Muscle of arm (tissue), 12 donors: ENCODE results near the gene PHGDH. TPM values are rescaled to one million over a fixed set of nuclear protein-coding genes. Genes with fewer than 3 reads are reported as not detected.

Experiments
- DNase-seq: peaks from one replicate; pipeline ENCODE4 v3.0.0-alpha.2; 2013
- polyA plus RNA-seq, 12 donors: library from polyadenylated mRNA; unstranded; fragments of 120-200 nt; gene quantifications; one replicate each; pipeline ENCODE4 v1.2.1, GENCODE V29; 2013; ENCODE audit not compliant: insufficient read length in 12 of 12

The PHGDH gene
- polyA plus RNA-seq, 12 donors: 47.4 to 155 (median 64.8) TPM; not detected in 1

DNA sequence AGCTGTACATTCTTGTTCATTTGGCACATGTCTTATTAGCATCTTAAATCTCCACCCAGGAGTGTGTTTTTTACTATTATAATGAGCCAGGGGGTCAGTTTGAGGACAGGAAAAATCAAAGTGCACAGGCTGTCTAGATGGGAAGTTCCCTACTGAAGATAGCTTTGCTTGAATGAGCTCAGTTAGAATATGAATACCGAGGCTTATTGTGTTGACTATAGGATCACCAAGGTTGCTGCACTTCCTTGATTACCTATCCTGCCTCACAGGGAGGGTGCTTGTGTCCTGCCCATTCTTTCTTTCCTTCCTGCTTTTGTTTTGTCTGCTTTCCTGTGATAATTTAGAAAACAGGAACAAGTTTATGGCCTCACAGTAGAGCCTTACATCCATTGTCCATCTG, 16.3 kb downstream of the PHGDH start:
- no peak for DNase-seq

DNA sequence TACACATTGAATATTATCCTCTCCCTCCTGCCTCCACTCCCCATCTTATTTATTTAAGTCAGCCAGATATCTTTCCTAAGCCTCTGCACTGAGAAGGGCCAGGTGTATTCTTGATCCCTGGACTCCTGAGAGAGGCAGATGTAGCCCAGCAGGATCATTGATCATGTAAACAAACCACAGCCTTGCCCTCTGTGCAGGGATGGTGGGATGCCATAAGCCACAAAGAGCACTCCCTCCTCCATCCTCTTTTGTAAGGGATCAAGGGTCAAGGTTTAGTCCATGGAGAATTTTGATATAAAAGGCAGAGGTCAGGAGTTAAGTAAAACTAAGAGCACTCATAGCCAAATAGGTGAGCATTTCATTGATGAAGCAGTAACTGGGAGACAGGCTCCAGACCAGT, 17.3 kb downstream of the PHGDH start:
- no peak for DNase-seq

DNA sequence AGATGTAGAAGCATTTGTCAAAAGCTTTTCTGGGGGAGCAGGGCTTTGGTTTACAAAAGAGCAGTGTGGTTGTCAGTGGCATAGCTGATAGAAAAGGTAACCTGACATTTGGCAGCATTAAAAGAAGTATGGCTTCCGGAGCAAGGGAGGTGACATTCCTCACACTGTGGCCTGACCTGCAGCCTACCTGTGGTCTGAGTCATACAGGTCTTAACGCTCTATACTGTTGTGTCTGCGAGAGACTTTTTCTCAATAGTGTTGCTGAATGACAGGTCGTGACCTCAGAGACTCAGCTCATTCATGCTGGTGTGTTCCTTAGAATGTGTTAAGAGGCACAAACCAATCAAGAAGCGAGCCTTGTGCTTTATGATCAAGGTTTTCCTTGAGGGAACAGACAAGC, 19.3 kb downstream of the PHGDH start:
- no peak for DNase-seq

DNA sequence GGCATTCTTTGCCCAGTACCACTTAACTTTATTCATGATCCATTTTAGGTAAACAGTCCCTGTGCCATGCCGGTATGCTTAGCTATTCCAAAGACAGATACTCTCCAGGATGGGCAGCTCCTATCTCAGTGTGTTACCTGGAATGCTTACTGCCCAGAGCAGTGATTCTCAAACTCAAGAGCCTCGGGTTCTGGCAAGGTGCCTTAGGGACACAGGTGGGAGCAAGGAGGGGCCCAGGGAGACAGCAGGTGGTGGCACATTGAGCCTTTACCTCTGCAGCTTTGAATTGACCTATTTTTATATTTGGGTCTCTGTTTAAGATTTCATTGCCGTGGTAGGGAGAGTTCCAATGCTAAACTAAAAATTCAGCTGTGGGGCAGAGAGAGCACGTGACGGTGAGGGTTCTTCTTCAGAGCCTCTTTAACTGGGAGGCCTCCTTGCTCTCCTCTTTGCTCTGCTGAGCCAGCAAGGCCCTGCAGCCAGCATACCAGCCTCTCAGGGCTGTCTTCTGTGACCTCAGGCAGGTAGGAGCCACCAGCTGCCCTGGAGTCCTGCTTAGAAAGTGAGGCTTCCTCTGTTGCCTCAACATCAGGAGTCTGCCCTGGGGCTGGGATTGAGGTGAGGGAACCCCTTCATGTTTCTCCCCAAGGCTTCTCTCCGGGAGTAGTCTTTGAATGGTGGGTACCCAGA, 20.2 kb downstream of the PHGDH start:
- no peak for DNase-seq

DNA sequence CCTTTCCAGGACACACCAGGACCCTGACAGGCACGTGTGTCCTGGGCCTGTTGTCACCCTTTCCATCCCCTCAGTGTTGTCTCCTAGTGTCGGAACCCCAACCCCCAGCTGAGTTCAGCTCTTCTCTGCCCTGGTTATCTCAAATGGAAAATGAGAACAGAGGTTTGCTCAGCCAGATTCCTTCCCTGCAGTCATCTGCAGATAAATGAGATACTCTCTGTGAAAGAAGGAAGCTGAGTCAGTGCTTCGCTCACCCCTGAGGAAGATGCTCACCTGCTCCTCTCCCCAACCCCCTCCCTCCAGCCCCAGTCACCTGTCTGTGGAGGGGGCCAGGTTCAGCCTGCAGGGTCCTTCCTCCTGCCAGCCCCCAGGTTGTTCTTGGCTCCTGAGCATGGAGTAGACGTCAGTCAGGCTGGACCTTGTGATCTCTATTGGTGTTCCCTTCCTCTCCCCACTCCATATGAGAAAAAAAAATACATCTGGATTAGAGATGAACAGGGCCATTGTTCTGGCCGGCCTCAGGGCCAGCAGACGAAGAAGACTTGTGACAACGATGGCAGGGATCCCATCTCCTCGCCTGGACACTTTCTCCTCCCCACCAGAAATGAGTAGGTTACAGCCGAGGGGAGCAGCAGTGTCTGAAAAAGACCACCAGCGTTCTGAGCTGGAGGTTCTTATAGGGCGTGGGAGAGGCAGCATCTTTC, 20.9 kb downstream of the PHGDH start:
- DNase-seq: no peak

DNA sequence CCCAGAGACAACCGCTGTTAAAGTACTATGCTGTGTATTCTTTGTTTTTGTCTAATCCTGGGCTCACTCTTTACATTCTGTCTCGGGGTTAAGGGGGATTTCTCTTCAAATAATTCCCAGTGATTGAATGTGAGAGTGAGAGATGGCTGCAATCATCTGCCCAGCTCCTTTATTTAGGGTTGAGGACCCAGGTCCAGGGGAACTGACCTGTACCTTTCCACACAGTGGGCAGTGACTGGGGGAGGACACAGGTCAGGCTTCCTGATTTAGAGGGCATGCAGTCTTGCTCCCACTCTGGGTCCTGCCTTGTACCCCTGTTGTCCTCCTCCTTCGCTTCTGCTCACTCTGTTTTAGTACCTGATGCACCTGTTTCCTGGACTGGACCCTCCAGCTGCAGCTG, 22.0 kb downstream of the PHGDH start:
- DNase-seq: no peak

DNA sequence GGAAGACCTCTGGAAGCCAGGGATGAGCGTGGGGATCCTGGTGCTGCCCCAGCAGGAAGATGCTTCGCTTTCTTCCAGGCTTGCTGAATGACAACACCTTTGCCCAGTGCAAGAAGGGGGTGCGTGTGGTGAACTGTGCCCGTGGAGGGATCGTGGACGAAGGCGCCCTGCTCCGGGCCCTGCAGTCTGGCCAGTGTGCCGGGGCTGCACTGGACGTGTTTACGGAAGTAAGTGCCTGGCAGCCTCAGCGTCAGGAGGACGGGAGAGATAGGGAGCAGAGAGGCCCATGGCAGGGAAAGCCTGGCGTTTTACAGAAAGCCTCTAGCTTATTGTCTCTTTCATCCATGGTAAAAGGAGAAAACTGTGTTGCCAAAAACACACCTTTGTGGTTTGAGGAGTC, 23.5 kb downstream of the PHGDH start:
- no peak for DNase-seq

DNA sequence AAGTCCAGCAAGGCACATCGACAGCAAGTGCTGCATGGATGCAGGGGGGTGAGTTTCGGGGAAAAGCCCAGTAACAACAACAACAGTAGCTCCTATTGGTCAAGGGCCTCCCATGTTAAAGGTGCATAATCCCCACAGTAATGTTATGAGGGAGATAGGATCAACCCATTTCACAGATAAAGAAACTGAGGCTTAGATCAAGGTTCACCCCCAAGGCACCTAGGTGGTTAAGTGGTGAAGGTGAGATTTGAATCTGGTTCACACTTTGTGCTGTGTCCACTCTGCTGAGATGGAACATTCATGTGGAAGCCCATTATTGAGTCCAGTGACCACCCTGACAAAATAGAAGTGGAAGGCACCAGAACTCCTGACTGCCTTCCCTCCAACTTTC, 24.9 kb downstream of the PHGDH start:
- DNase-seq: no peak

DNA sequence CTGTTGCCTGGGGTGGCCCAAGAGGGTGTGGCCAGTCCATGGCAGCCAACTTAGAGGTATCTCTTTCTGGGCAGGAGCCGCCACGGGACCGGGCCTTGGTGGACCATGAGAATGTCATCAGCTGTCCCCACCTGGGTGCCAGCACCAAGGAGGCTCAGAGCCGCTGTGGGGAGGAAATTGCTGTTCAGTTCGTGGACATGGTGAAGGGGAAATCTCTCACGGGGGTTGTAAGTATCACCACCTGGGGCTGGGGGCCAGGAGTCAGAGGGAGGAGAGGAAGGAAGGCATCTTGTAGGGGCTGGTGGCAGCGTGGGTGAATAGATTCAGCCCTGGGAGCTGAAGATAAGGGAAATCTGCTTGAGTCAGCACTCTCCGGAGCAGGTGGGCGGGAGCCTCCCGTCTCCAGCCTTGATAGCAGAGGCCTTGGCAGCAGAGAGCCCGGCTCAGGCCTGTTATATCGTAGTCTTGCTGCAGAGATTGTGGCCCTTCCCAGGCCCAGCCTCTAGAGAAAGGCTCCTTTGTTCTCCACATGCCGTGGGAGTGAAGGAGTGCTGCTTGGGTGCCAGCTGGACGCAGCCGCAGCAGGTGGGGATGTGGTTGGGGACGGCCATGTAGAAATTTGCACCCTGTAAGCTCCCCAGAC, 25.4 kb downstream of the PHGDH start:
- peak; percentile 12 for DNase-seq

DNA sequence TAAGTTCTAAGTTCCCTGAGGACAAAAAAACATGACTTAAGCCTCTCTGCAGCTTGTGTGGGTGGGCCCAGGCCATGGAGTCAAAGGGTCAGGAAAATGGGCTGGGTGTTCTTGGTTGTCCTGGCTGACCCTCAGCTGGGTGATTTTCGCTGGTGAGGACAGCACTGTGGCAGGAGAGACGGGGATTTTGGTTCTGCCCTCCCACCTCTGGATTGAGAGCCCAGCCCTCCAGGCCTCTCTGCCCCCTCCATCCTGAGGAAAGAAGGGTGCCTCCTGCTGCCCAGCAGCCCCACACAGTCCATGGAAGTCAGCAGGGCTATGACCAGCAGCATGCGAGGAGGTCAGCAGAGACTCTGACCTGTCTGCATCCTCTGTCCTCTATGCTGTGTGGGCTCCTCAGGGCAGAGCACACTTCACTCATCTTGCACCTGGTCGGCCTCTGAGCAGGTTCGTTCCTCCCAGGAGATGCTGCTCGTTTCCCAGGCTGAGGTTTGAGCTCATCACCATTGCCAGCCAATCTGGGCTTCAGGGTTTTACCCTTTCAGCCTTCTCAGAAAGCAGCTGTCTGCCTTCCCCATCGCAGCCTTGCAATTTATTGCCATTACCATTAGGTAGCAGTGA, 26.5 kb downstream of the PHGDH start:
- no peak for DNase-seq

DNA sequence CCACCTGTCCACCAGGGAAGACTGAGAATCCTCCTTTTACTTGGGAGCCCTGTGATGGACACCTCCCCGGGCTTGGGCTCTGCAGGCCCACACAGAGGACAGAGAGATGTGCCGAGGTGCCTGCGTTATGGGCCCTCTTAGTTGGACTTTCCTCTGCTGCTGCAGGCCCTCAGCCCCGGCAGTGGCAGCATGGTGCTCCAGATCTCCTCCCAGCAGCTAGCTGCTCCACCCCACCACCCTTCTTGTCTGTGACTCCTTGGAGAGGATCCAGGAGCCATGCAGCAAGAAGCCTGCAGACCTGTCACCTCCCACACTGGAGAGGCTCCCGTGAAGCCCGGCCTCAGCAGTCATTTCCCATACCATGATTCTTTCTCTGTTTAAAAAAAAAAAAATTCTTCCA, 27.4 kb downstream of the PHGDH start:
- DNase-seq: no peak

DNA sequence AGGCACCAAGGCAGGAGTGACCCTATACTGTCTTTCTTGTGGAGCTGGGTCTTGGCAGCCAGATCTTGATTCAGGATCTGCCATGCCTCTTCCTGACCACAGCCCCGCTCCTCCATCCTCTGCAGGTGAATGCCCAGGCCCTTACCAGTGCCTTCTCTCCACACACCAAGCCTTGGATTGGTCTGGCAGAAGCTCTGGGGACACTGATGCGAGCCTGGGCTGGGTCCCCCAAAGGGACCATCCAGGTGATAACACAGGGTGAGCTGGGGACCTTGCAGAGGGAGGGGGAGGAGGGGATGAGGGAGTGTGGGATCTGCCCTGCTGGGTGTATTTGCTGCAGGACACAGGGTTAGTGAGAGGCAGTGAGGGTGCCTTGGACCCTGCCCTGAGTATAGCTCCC, 28.5 kb downstream of the PHGDH start:
- no peak for DNase-seq

DNA sequence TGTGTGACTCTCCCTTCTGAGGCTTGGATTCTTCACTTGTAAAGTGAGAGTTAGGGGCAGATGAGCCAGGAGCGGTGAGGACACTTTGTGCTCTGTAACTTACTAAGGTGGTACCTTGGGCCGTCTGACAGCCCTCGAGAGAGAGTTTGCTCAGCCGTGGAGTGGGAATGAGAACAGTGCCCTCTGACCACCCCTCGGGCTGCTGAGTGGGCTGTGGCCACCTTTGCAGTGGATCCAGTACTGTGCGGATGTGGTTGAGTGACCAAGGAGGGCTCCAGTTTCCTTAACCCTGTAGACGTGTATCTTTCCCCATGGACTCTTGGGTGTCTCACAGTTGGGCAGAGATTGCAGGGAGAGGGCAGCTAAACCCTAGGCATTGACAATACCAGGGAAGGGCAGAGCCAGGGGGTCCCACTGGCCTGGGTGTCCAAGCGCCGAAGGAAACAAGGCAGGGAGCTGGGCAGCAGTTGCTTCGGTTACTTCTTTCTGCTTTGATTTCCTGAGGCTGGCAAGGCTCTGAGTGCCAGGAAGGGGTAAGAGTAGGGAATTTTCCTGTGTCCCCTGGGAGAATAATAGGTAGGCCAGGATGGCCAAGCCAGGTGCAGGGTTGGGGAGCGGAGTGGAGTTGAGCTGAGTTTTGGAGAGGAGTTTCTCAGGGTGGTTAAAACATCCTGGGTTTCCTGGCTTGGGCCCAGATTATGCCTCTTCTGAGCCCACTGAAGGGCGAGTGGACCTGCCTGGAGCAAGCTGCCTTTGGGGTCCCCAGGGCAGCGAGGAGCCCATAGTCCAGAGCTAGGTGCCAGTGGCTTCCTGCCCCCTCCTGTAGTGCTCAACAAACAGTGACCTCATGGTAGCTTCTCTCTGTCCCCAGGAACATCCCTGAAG, 29.4 kb downstream of the PHGDH start:
- no peak for DNase-seq

DNA sequence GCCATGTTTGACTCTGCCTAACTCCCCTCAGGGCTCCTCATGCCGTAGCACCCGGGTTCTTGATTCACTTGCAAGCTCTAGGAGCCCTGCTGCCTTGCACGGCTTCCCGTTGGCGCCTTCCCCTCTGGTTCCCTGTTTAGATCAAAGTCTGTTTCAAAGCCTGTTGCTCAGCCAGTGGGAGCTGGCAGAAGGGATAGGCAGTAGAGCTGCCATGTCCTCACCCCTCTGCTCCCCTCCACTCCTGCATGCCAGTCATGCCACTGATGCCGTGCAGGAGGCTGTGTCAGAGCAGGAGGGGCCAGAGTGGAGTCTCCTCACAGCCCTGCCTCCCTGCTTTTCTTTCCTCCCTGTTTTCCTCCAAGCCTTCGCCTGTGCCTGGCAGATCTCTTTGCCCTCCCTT, 30.5 kb downstream of the PHGDH start:
- no peak for DNase-seq

DNA sequence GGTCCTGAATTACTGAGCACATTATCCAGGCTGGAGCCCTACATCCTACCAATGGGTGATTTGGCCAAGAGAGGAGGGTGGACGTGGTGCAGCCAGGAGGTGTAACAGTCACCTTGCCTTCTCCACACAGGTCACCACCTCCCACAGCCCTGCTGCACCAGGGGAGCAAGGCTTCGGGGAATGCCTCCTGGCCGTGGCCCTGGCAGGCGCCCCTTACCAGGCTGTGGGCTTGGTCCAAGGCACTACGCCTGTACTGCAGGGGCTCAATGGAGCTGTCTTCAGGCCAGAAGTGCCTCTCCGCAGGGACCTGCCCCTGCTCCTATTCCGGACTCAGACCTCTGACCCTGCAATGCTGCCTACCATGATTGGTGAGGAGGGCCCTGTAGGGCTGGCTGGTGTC, 30.9 kb downstream of the PHGDH start:
- no peak for DNase-seq

DNA sequence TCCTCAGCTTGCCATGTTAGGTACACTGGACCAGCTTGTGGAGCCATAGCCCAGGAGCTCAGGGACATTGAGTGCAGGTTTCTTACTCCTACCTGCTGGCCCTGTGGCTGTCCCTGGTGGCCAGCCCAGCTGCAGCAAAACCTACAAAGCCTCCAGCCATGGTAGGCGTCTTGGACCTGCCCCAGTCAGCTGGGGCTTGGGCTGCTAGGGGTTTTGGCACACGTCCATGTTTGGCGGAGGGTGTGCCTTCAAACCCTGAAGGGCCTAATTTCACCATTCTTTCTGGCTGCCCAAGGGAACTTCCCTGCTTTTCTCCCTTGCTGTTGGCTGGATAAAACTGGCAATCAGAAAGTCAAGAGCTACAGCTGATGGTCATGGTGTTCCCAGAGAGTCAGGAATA, 31.6 kb downstream of the PHGDH start:
- no peak for DNase-seq

DNA sequence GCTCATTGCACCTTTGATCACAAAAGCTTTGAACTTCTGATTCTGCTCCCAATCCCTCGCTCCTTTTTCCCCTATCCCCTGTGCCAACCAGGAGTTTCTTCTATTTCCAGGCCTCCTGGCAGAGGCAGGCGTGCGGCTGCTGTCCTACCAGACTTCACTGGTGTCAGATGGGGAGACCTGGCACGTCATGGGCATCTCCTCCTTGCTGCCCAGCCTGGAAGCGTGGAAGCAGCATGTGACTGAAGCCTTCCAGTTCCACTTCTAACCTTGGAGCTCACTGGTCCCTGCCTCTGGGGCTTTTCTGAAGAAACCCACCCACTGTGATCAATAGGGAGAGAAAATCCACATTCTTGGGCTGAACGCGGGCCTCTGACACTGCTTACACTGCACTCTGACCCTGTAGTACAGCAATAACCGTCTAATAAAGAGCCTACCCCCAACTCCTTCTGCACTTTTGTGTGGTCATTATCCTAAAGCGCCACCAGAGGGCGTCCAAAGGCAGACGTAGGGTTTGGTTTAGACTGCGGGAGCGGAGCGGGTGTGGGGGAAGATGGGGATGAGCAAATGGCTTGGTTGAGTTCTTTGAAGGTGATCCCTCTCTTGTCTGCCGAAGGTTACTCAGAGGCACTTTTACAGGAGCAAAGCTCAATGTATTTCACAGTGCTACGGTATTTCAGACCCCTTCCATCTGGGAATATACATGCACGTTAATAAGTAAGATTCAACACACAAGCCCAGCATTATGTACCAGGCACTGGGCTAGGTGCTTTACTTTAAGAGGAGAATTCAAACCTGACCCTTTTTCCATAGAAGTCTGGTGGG, 32.3 kb downstream of the PHGDH start:
- DNase-seq: peak; percentile 76

DNA sequence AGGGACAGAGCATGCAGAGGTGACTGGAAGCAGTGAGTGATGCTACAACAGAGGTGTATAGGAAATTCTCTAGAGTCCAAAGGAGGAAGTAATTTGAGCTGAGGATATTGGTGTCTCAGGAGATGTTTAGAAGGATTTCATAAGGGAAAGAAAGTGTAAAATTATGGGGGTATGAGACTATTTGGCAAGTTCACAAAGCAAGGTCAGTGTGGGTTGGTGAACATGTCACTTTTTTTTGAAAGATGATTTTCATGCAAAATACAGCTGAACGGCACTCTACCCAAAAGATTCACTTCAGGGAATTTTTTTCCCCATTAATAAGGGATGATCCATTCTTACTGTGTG, 32.8 kb downstream of the PHGDH start:
- no peak for DNase-seq

DNA sequence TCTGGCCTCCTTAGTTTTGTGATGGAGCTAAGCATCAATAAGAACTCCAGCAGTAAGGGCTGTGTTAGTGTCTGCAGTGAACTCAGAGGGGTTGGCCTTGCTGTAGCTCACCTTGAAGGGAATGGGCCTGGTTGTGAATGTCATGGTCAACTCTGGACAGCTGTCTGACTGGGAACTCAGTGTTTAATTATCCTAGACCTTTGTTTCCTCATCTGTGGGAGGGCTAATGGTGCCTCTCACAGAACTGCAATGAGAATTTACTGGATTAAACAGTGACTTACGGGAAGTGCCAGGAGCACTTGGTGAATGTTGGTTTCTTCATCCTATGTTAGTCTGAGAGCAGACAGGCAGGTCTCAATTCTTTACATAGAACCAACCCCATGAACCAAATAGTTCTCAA, 33.3 kb downstream of the PHGDH start:
- no peak for DNase-seq

DNA sequence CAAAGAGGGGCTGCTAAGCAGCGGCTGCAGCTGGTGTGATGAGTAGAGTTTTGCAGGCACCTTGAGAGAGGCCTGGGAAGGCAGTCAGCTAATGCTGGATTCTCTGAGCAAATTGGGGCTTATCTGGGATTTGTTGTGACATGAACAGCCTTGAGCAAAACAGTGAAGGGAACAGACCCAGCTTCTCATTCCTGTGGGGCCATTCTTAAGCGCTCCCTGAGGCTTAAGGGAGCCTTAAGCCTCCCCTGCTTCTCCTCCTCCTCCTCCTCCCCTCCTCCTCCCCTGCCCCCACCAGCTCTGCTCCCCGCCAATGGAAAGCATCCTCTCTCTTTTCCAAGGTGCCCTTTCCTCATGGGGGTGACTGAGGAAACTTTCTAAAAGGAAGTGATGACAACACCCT, 35.7 kb downstream of the PHGDH start:
- DNase-seq: no peak

DNA sequence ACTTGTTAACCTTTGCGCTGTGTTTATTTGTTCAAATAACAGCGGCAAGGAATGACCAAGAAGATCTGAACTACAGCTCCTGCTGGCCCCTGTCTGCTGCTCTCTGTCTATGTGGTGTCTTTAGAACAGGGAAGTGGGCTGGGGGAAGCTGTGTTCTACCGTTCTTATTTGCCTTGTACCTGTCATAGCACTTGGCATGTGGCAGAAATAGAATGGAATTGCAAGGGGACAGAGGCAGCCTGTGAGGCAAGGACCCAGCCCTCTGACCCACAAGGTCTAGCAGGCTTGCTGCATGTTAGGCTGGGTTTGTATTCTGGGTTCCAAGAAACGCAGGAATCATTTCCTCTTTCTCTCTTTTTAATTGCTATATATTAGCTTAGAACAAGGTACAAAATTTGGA, 36.3 kb downstream of the PHGDH start:
- no peak for DNase-seq
